Stimulated activated CD4-positive, alpha-beta T cell treated with anti-CD3 and anti-CD28 coated beads, TNF-alpha, amount 100 ng/mL, for 4 hours (primary cell): ENCODE data around the gene DNAJC13.

Experiments
- DNase-seq, 3 experiments: peaks; one replicate each; pipeline ENCODE4 v3.0.0-alpha.2; 2020; ENCODE audit warnings: low read depth in 3 of 3

DNAJC13 gene

GRCh38 chr3:132486099-132486498 lies 68.8 kb downstream of the DNAJC13 start:
- DNase-seq = no peak

- no peak for DNase-seq
Observed at GRCh38 chr3:132488151-132488550, 70.8 kb downstream of the DNAJC13 start.

- DNase-seq = no peak
Observed at GRCh38 chr3:132499071-132499470, 81.8 kb downstream of the DNAJC13 start.

- no peak for DNase-seq
Observed at GRCh38 chr3:132503559-132503958, 86.3 kb downstream of the DNAJC13 start.

- DNase-seq = no peak
Observed at GRCh38 chr3:132504375-132504933, 87.2 kb downstream of the DNAJC13 start.

GRCh38 chr3:132507657-132508056 lies 90.4 kb downstream of the DNAJC13 start:
- DNase-seq = no peak

GRCh38 chr3:132509096-132509495 lies 91.8 kb downstream of the DNAJC13 start:
- DNase-seq = no peak

GRCh38 chr3:132509506-132509905 lies 92.2 kb downstream of the DNAJC13 start:
- DNase-seq = no peak

GRCh38 chr3:132513057-132513456 lies 95.8 kb downstream of the DNAJC13 start:
- DNase-seq = no peak

GRCh38 chr3:132517311-132517710 lies 100.0 kb downstream of the DNAJC13 start:
- DNase-seq = no peak

GRCh38 chr3:132519914-132520313 lies 102.6 kb downstream of the DNAJC13 start:
- no peak for DNase-seq

- no peak for DNase-seq
Observed at GRCh38 chr3:132521901-132522300, 104.6 kb downstream of the DNAJC13 start.

GRCh38 chr3:132522353-132522752 lies 105.1 kb downstream of the DNAJC13 start:
- no peak for DNase-seq

GRCh38 chr3:132530624-132531023 lies 113.3 kb downstream of the DNAJC13 start:
- DNase-seq = no peak

GRCh38 chr3:132535575-132536441 lies 118.5 kb downstream of the DNAJC13 start:
- peak; percentile 8 to 32 (median 11) for DNase-seq

- DNase-seq = no peak
Observed at GRCh38 chr3:132536442-132537153, 119.3 kb downstream of the DNAJC13 start.

GRCh38 chr3:132537297-132537696 lies 120.0 kb downstream of the DNAJC13 start:
- DNase-seq = no peak

- no peak for DNase-seq
Observed at GRCh38 chr3:132538072-132538471, 120.8 kb downstream of the DNAJC13 start.

GRCh38 chr3:132539681-132540080 lies 122.4 kb downstream of the DNAJC13 start:
- no peak for DNase-seq

GRCh38 chr3:132542577-132542976 lies 125.3 kb downstream of the DNAJC13 start:
- DNase-seq = no peak

GRCh38 chr3:132543011-132543739 lies 125.9 kb downstream of the DNAJC13 start:
- DNase-seq = no peak

GRCh38 chr3:132544130-132544529 lies 126.8 kb downstream of the DNAJC13 start:
- DNase-seq = no peak
